Measurements from ENCODE around the gene DUT.

DNA sequence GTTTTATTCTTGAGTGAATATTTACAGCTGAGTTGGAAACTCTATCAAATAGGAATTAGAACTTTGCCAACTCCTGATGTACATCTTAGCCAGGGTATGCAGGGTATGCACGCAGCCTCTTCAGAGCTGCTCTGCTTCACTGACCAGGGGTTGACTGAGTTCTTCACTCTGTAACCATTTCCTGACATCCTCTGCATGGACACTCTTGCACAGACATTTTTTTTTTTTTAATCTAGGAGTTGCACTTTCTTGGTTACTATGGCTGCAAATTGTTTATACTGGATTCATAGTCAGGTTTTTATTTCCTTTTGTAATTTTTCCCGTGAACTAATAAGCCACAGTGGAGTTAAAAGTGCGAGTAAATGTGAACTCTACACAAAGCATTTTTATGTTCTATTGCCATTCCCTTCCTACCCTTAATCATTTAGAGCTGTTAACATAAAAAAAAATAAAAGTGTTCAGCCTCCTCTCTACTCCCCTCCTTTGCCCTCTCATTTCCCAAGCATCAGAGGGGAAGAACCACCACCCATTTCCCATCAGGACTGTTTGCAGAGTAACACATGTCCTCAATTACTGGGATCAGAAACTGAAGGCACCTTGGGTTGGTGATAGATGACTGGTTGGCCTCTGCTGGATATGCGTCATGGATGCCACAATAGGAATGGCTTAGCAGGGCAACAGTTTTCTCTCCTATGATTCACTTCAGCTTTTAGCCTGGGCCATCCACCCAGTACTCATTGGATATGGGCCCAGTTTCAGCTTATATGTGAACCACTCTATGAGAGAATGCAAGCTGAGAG is 54.0 kb downstream of the DUT start:
- no peak for TF ChIP-seq CTCF (IDR thresholded peaks at IDR 0.05; ENCODE audit: low read depth, low read length, poor library complexity, severe bottlenecking)
- TF ChIP-seq EZH2phosphoT487 (IDR thresholded peaks at IDR 0.05; ENCODE audit: borderline replicate concordance, low read length): no peak

Data from DOHH2 (cell line).